ENCODE measurements around the gene HDC.

HDC gene

GRCh38 chr15:50265620-50266019, at the start of gene HDC:
TSS of gene HDC (minus strand) at chr15:50265726. CDS start at chr15:50265623, 103 bp downstream.
- no peak for DNase-seq (ENCODE audit: low read depth in 2 of 2)

- DNase-seq (ENCODE audit: low read depth in 2 of 2) = no peak
Observed at GRCh38 chr15:50312636-50313035, 47.1 kb upstream of the HDC start.

GRCh38 chr15:50307799-50308198, 42.3 kb upstream of the HDC start:
- DNase-seq (ENCODE audit: low read depth in 2 of 2) = no peak

GRCh38 chr15:50304836-50305235, 39.3 kb upstream of the HDC start:
- DNase-seq (ENCODE audit: low read depth in 2 of 2) = no peak

- no peak for DNase-seq (ENCODE audit: low read depth in 2 of 2)
Observed at GRCh38 chr15:50302581-50302980, 37.1 kb upstream of the HDC start.

GRCh38 chr15:50298340-50298739, 32.8 kb upstream of the HDC start:
- no peak for DNase-seq (ENCODE audit: low read depth in 2 of 2)

- no peak for DNase-seq (ENCODE audit: low read depth in 2 of 2)
Observed at GRCh38 chr15:50295966-50296365, 30.4 kb upstream of the HDC start.

GRCh38 chr15:50289749-50290148, 24.2 kb upstream of the HDC start:
- no peak for DNase-seq (ENCODE audit: low read depth in 2 of 2)

GRCh38 chr15:50287324-50288116, 22.0 kb upstream of the HDC start:
- no peak for DNase-seq (ENCODE audit: low read depth in 2 of 2)

- no peak for DNase-seq (ENCODE audit: low read depth in 2 of 2)
Observed at GRCh38 chr15:50281427-50281826, 15.9 kb upstream of the HDC start.

GRCh38 chr15:50280271-50280670, 14.7 kb upstream of the HDC start:
- DNase-seq (ENCODE audit: low read depth in 2 of 2) = no peak

- DNase-seq (ENCODE audit: low read depth in 2 of 2) = no peak
Observed at GRCh38 chr15:50278496-50278895, 13.0 kb upstream of the HDC start.

GRCh38 chr15:50277370-50277769, 11.8 kb upstream of the HDC start:
- DNase-seq (ENCODE audit: low read depth in 2 of 2) = no peak

- no peak for DNase-seq (ENCODE audit: low read depth in 2 of 2)
Observed at GRCh38 chr15:50275908-50276307, 10.4 kb upstream of the HDC start.

- no peak for DNase-seq (ENCODE audit: low read depth in 2 of 2)
Observed at GRCh38 chr15:50275091-50275490, 9.6 kb upstream of the HDC start.

- no peak for DNase-seq (ENCODE audit: low read depth in 2 of 2)
Observed at GRCh38 chr15:50267577-50267976, 2.1 kb upstream of the HDC start.

- DNase-seq (ENCODE audit: low read depth in 2 of 2) = peak in 1 of 2 donors; percentile 20
Observed at GRCh38 chr15:50262533-50262932, 3.0 kb downstream of the HDC start.

GRCh38 chr15:50261981-50262380, 3.5 kb downstream of the HDC start:
- no peak for DNase-seq (ENCODE audit: low read depth in 2 of 2)

- DNase-seq (ENCODE audit: low read depth in 2 of 2) = no peak
Observed at GRCh38 chr15:50260969-50261496, 4.5 kb downstream of the HDC start.

- DNase-seq (ENCODE audit: low read depth in 2 of 2) = no peak
Observed at GRCh38 chr15:50259276-50259675, 6.2 kb downstream of the HDC start.

GRCh38 chr15:50257924-50258323, 7.6 kb downstream of the HDC start:
- DNase-seq (ENCODE audit: low read depth in 2 of 2) = no peak

GRCh38 chr15:50257332-50257731, 8.2 kb downstream of the HDC start:
- DNase-seq (ENCODE audit: low read depth in 2 of 2) = no peak

- no peak for DNase-seq (ENCODE audit: low read depth in 2 of 2)
Observed at GRCh38 chr15:50256188-50257041, 9.1 kb downstream of the HDC start.
